DND-41 (cell line): ENCODE data around the gene RAB11FIP3.

Source experiments
- ATAC-seq: fragments of 200-7000 bp; cut with Tn5 transposase; 3 replicates; pipeline ENCODE4 v1.9.1; 2021; ENCODE audit warnings: low read depth; ENCODE audit not compliant: insufficient read depth
- DNase-seq: peaks from one replicate; pipeline ENCODE4 v3.0.0-alpha.2; 2020
- H2AFZ ChIP-seq: 2 replicates; pipeline ENCODE4 v1.6.0; 2012; ENCODE audit warnings: low read depth, low read length
- H3K27ac ChIP-seq: 2 replicates; pipeline ENCODE4 v1.5.1; 2012; ENCODE audit warnings: low read length, inconsistent platforms
- H3K27me3 ChIP-seq: fragments of 200-600 bp; sonication (generic); 2 replicates; pipeline ENCODE4 v1.6.0; 2012; ENCODE audit warnings: low read length, mild to moderate bottlenecking, inconsistent platforms; ENCODE audit not compliant: insufficient read depth, poor library complexity
- H3K36me3 ChIP-seq: 2 replicates; pipeline ENCODE4 v1.5.1; 2012; ENCODE audit warnings: low read length, inconsistent platforms; ENCODE audit not compliant: insufficient read depth
- H3K4me1 ChIP-seq: 2 replicates; pipeline ENCODE4 v1.5.1; 2012; ENCODE audit warnings: mild to moderate bottlenecking, low read length; ENCODE audit not compliant: insufficient read depth
- H3K4me2 ChIP-seq: 2 replicates; pipeline ENCODE4 v1.6.0; 2012; ENCODE audit warnings: mild to moderate bottlenecking, moderate library complexity, low read length, inconsistent platforms; ENCODE audit not compliant: insufficient read depth
- H3K4me3 ChIP-seq, 2 experiments: fragments of 200-600 bp in 1 of 2; shearing (Covaris generic) in 1 of 2; 2 replicates each; pipeline ENCODE4 v1.5.1; 2012 to 2016; ENCODE audit warnings: inconsistent platforms in 2 of 2, low read length in 2 of 2, mild to moderate bottlenecking in 2 of 2, low read depth in 1 of 2, moderate library complexity in 1 of 2
- H3K79me2 ChIP-seq: 2 replicates; pipeline ENCODE4 v1.6.0; 2012; ENCODE audit warnings: low read length, inconsistent platforms; ENCODE audit not compliant: insufficient read depth
- H3K9ac ChIP-seq: 2 replicates; pipeline ENCODE4 v1.6.0; 2012; ENCODE audit warnings: low read depth, mild to moderate bottlenecking, inconsistent platforms, low read length, moderate library complexity
- H3K9me3 ChIP-seq: 2 replicates; pipeline ENCODE4 v1.5.1; 2012; ENCODE audit warnings: low read length, moderate library complexity, mild to moderate bottlenecking, inconsistent platforms; ENCODE audit not compliant: insufficient read depth, severe bottlenecking
- H4K20me1 ChIP-seq: 2 replicates; pipeline ENCODE4 v1.6.0; 2012; ENCODE audit warnings: low read length; ENCODE audit not compliant: insufficient read depth
- CTCF ChIP-seq: IDR thresholded peaks from 2 replicates; pipeline ENCODE4 v1.5.1; 2012; ENCODE audit warnings: borderline replicate concordance, low read length, moderate library complexity, mild to moderate bottlenecking; ENCODE audit not compliant: poor library complexity, severe bottlenecking; ENCODE audit errors: extremely low read depth
- EZH2 ChIP-seq: IDR thresholded peaks from 3 replicates; pipeline ENCODE4 v1.6.1; 2012; ENCODE audit warnings: borderline replicate concordance, low read depth, mild to moderate bottlenecking, moderate library complexity, low read length, inconsistent platforms; ENCODE audit not compliant: severe bottlenecking

Gene RAB11FIP3

GRCh38 chr16:496097-496886 is 70.8 kb downstream of the RAB11FIP3 start:
- Histone ChIP-seq H3K9ac (no peak overlapping the region), H3K27ac (no peak overlapping the region), H3K9me3 (no peaks in the 10 kb centered on the region), H3K36me3 (peaks cover 51% of the 10 kb centered on the region), H3K4me3 (no peak overlapping the region), H3K4me2 (no peak overlapping the region), H3K4me1 (no peaks in the 10 kb centered on the region), H4K20me1 (0 out of 2 replicates have a peak, but pooled peaks cover 15% of the 10 kb centered on the region), H2AFZ (no peak overlapping the region), H3K79me2 (no peaks in the 10 kb centered on the region), H3K27me3 (no peaks in the 10 kb centered on the region)
- ATAC-seq (no peak), DNase-seq (no peak)
- no peak for TF ChIP-seq EZH2
- no peak for TF ChIP-seq CTCF

GRCh38 chr16:497258-497657 is 71.8 kb downstream of the RAB11FIP3 start:
- TF ChIP-seq EZH2 (no peak), CTCF (no peak)
- peaks cover 42% of the 10 kb centered on the region for H3K36me3 ChIP-seq
- ATAC-seq (no peak), DNase-seq (no peak)
- H3K9me3 ChIP-seq = no peaks in the 10 kb centered on the region
- 0 out of 2 replicates have a peak, but pooled peaks cover 15% of the 10 kb centered on the region for H4K20me1 ChIP-seq
- no peak overlapping the region for H3K27ac ChIP-seq
- H3K27me3 ChIP-seq = no peaks in the 10 kb centered on the region
- H3K4me1 ChIP-seq = no peaks in the 10 kb centered on the region
- H3K4me2 ChIP-seq = no peak overlapping the region
- no peaks in the 10 kb centered on the region for H3K79me2 ChIP-seq
- no peak overlapping the region for H3K9ac ChIP-seq
- no peak overlapping the region for H3K4me3 ChIP-seq
- no peak overlapping the region for H2AFZ ChIP-seq

- Histone ChIP-seq H3K4me1 (no peaks in the 10 kb centered on the region), H3K4me2 (no peak overlapping the region), H3K79me2 (no peaks in the 10 kb centered on the region), H2AFZ (no peak overlapping the region), H3K4me3 (no peak overlapping the region), H3K27ac (no peak overlapping the region), H4K20me1 (0 out of 2 replicates have a peak, but pooled peaks cover 9% of the 10 kb centered on the region), H3K9ac (no peak overlapping the region), H3K36me3 (peaks cover 39% of the 10 kb centered on the region), H3K9me3 (no peaks in the 10 kb centered on the region), H3K27me3 (no peaks in the 10 kb centered on the region)
- TF ChIP-seq EZH2 = no peak
- TF ChIP-seq CTCF = no peak
- ATAC-seq = no peak
- no peak for DNase-seq
Observed at GRCh38 chr16:499924-500323, 74.5 kb downstream of the RAB11FIP3 start.
